ENCODE results near the gene DNTTIP2. TPM values are rescaled to one million over a fixed set of nuclear protein-coding genes. Genes with fewer than 3 reads are reported as not detected.

Gene DNTTIP2
- total RNA-seq, 4 donors from 2014 or later: 13.8 to 63.4 (median 32.5) TPM

DNA sequence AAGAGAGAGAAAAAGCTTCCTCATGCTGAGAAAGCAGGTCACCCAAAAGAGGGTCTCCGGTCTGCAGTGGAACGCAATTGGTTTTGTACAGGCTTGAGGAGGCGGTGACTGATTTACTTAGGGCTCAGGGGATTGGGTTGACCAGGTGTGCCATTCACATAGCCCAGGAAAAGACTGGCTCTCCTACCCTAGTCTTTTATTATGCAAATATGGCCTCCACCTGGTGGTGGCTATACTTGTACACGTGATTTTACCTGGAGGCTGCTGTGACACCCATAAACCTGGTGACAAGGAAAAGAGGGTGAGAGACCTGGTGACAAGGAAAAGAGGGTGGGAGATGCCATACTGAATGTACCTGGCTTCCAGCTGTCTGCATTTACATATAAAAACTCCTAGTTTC is 49.9 kb downstream of the DNTTIP2 start:
- no peaks in the 10 kb centered on the region for H3K27me3 ChIP-seq
- intact Hi-C loops (cut with DNase I; ENCODE audit: low total_unique reads): no loop called here
- no peak overlapping the region for H3K4me3 ChIP-seq
- no peak overlapping the region for H3K27ac ChIP-seq
- TF ChIP-seq POLR2A (IDR thresholded peaks at IDR 0.05): no peak
- H3K4me1 ChIP-seq: no peaks in the 10 kb centered on the region
- no peak for DNase-seq
- no peaks in the 10 kb centered on the region for H3K9me3 ChIP-seq
- H3K36me3 ChIP-seq: no peaks in the 10 kb centered on the region

DNA sequence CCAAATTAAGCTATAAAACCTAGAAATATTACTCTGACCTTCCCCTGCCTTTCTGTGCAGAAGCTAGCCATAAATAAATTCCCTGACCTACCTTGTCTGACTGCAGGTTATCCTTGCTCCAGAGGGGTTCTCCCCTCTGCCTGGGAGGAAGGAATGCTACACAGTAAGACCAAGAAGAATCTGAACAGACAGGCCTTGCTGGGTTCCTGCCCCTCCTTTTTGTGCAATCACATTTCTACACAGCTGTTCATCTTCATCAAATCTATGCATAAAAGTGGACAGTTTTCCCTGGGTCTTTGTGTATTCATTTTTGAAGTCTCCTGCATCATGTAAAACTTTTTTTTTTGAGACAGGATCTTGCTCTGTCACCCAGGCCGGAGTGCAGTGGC is 50.6 kb downstream of the DNTTIP2 start:
- Histone ChIP-seq H3K27ac (no peak overlapping the region), H3K9me3 (no peaks in the 10 kb centered on the region), H3K27me3 (no peaks in the 10 kb centered on the region), H3K4me1 (no peaks in the 10 kb centered on the region), H3K4me3 (no peak overlapping the region), H3K36me3 (no peaks in the 10 kb centered on the region)
- intact Hi-C loops (cut with DNase I; ENCODE audit: low total_unique reads): no loop called here
- DNase-seq: no peak
- TF ChIP-seq, protein P1, sequence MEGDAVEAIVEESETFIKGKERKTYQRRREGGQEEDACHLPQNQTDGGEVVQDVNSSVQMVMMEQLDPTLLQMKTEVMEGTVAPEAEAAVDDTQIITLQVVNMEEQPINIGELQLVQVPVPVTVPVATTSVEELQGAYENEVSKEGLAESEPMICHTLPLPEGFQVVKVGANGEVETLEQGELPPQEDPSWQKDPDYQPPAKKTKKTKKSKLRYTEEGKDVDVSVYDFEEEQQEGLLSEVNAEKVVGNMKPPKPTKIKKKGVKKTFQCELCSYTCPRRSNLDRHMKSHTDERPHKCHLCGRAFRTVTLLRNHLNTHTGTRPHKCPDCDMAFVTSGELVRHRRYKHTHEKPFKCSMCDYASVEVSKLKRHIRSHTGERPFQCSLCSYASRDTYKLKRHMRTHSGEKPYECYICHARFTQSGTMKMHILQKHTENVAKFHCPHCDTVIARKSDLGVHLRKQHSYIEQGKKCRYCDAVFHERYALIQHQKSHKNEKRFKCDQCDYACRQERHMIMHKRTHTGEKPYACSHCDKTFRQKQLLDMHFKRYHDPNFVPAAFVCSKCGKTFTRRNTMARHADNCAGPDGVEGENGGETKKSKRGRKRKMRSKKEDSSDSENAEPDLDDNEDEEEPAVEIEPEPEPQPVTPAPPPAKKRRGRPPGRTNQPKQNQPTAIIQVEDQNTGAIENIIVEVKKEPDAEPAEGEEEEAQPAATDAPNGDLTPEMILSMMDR (IDR thresholded peaks at IDR 0.05): no peak
- no peak for TF ChIP-seq POLR2A (IDR thresholded peaks at IDR 0.05)

DNA sequence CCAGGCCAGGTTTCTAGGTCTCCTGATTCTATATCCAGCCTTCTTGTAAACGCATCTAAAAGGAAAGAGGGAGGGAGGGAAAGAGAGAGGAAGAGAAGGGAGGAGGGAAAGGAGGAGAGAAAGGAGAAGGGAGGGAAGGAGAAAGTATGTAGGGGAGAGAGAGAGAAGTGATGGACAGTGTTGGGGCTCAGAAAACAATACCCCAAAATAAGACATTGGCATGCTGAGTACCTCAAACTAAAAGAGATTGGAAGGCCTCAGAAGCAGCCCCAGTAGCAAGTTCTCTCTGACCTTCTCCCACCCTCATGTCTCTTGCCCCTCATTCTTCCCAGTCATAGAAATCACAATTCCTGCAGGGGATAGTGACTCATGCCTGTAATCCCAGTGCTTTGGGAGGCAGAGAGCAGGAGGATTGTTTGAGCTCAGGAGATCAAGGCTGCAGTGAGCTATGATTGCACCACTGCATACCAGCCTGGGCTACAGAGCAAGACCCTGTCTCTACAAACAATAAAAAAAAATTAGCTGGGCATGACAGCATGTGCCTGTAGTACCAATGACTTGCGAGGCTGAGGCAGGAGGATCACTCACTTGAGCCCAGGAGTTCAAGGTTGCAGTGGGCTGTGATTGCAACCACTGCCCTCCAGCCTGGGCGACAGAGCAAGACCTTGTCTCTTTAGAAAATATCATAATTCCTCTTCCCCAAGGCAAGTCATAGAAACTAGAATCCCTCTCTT is 51.2 kb downstream of the DNTTIP2 start:
- no peak for DNase-seq
- Histone ChIP-seq H3K36me3 (no peaks in the 10 kb centered on the region), H3K27me3 (no peaks in the 10 kb centered on the region), H3K4me3 (no peak overlapping the region), H3K27ac (no peak overlapping the region), H3K4me1 (no peaks in the 10 kb centered on the region), H3K9me3 (no peaks in the 10 kb centered on the region)
- TF ChIP-seq, protein P1 (IDR thresholded peaks at IDR 0.05): no peak
- TF ChIP-seq POLR2A (IDR thresholded peaks at IDR 0.05): no peak
- intact Hi-C loops (cut with DNase I; ENCODE audit: low total_unique reads): no loop called here

DNA sequence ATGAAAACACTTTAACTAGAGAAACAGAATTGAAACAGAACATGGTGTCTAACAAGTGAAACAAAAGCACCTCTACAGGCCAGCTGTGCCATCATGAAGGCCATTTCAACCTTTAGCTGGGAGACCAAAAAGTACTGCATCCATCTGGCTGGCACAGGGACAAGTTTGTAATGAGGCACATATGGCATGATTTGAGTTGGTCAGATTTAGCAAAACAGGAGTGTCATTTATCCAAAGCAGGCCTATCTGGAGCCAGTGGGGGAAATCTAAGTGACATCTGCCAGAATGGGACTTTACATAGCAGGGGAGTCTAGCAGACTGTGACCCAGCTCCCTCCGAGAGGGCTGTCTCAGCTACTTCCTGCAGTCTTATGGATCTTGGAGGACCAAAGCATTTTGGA is 51.9 kb downstream of the DNTTIP2 start:
- Histone ChIP-seq H3K36me3 (no peaks in the 10 kb centered on the region), H3K27ac (no peak overlapping the region), H3K9me3 (no peaks in the 10 kb centered on the region), H3K4me1 (no peaks in the 10 kb centered on the region), H3K4me3 (no peak overlapping the region), H3K27me3 (no peaks in the 10 kb centered on the region)
- TF ChIP-seq, protein P1 (IDR thresholded peaks at IDR 0.05): no peak
- no peak for TF ChIP-seq POLR2A (IDR thresholded peaks at IDR 0.05)
- no peak for DNase-seq
- intact Hi-C loops (cut with DNase I; ENCODE audit: low total_unique reads): no loop called here

DNA sequence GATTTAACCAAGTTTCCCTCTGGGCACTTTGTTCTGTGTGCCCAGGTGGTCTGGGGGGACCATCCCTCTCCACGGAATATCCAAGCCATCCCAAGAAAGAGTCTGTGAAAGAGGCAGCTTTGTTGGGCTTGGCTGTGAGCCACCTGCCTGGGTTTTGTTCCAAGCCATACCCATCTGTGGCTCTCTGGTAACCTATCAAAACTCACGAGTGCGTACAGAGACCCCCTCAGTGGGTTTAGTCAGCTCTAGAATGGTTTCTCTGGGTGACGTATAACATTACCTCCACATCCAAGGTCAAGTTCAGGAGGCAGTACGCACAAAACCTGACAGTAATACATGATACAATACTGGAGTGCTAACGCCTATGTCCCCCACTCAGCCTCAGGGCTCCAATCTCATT is 54.2 kb downstream of the DNTTIP2 start:
- no peaks in the 10 kb centered on the region for H3K27me3 ChIP-seq
- intact Hi-C loops (cut with DNase I; ENCODE audit: low total_unique reads): no loop called here
- H3K27ac ChIP-seq: no peak overlapping the region
- no peaks in the 10 kb centered on the region for H3K4me1 ChIP-seq
- TF ChIP-seq, protein P1 (IDR thresholded peaks at IDR 0.05): no peak
- TF ChIP-seq POLR2A (IDR thresholded peaks at IDR 0.05): no peak
- H3K4me3 ChIP-seq: no peak overlapping the region
- H3K36me3 ChIP-seq: no peaks in the 10 kb centered on the region
- DNase-seq: no peak
- H3K9me3 ChIP-seq: no peaks in the 10 kb centered on the region

Data from uterus (tissue), 4 donors.